H1 (cell line): Measurements from ENCODE around the gene RAD50. TPM values are rescaled to one million over a fixed set of nuclear protein-coding genes. Genes with fewer than 3 reads are reported as not detected.

Source experiments
- CTCF ChIA-PET: fragments of 300-600 bp; sonication (Branson Sonifier 250); formaldehyde crosslinking; loops from one replicate; lab custom pipeline; 2021; ENCODE audit not compliant: partially characterized antibody; lab: Charles Lee
- POLR2A ChIA-PET: fragments of 300-600 bp; sonication (Branson Sonifier 250); formaldehyde crosslinking; loops from one replicate; lab custom pipeline; 2021; ENCODE audit warnings: inconsistent platforms; ENCODE audit not compliant: partially characterized antibody; lab: Charles Lee
- DNase-seq, 2 experiments: peaks; one replicate each; pipeline versions ENCODE4 v3.0.0 to v3.0.0-alpha.2; 2010 to 2022; ENCODE audit warnings: low spot score in 2 of 2, low read depth in 1 of 2, mixed read lengths in 1 of 2
- FAIRE-seq: peaks from 2 replicates; lab custom pipeline; 2011; peaks lifted over from hg19 to GRCh38; lab: Jason Lieb, UNC
- H2AFZ ChIP-seq: 2 replicates; pipeline ENCODE4 v1.8.1; 2012; ENCODE audit warnings: low read length, inconsistent platforms
- H2AK5ac ChIP-seq: 2 replicates; pipeline ENCODE4 v1.6.1; 2013; ENCODE audit warnings: low read depth, low read length
- H2BK120ac ChIP-seq: replicated peaks from 2 replicates; pipeline ENCODE3; 2013; ENCODE audit warnings: low read depth, low read length, inconsistent platforms
- H2BK12ac ChIP-seq: 2 replicates; pipeline ENCODE4 v1.6.1; 2013; ENCODE audit warnings: low read depth, low read length
- H2BK15ac ChIP-seq: 2 replicates; pipeline ENCODE4 v1.6.1; 2013; ENCODE audit warnings: low read length
- H2BK20ac ChIP-seq: 2 replicates; pipeline ENCODE4 v1.6.1; 2013; ENCODE audit warnings: low read length
- H2BK5ac ChIP-seq: 2 replicates; pipeline ENCODE4 v1.6.1; 2013; ENCODE audit warnings: low read depth, low read length
- H3K14ac ChIP-seq: 2 replicates; pipeline ENCODE4 v1.6.1; 2013; ENCODE audit warnings: inconsistent platforms; ENCODE audit not compliant: insufficient read length
- H3K18ac ChIP-seq: 2 replicates; pipeline ENCODE4 v1.6.1; 2013; ENCODE audit warnings: low read length; ENCODE audit errors: extremely low read depth
- H3K23ac ChIP-seq: 2 replicates; pipeline ENCODE4 v1.6.1; 2013; ENCODE audit warnings: inconsistent platforms; ENCODE audit not compliant: insufficient read length
- H3K23me2 ChIP-seq: 2 replicates; pipeline ENCODE4 v1.6.1; 2013; ENCODE audit warnings: low read depth, low read length
- H3K27ac ChIP-seq: 2 replicates; pipeline ENCODE4 v1.6.1; 2011; ENCODE audit warnings: low read depth, low read length, inconsistent platforms
- H3K27me3 ChIP-seq, 4 experiments: replicated peaks in 1 of 4; 1 replicate in 1 of 4; 2 replicates in 3 of 4; pipeline versions ENCODE4 v1.6.1 to v1.8.1; 2011 to 2013; ENCODE audit warnings: low read length in 3 of 4, mild to moderate bottlenecking in 3 of 4, inconsistent platforms in 2 of 4, mixed read lengths in 2 of 4, moderate library complexity in 1 of 4; ENCODE audit not compliant: control insufficient read depth in 3 of 4, insufficient read depth in 3 of 4; ENCODE audit errors: extremely low read depth in 1 of 4
- H3K36me3 ChIP-seq, 4 experiments: 2 replicates each; pipeline versions ENCODE4 v1.6.1 to v1.8.1; 2011 to 2013; ENCODE audit warnings: mild to moderate bottlenecking in 4 of 4, low read length in 3 of 4, moderate library complexity in 2 of 4, control low read depth in 1 of 4, inconsistent platforms in 1 of 4; ENCODE audit not compliant: insufficient read depth in 4 of 4, control insufficient read depth in 2 of 4
- H3K4ac ChIP-seq: replicated peaks from 2 replicates; pipeline ENCODE3; 2013; ENCODE audit warnings: low read length, low read depth, mixed read lengths, inconsistent platforms; ENCODE audit not compliant: insufficient read length
- H3K4me1 ChIP-seq, 4 experiments: replicated peaks in 1 of 4; 1 replicate in 1 of 4; 2 replicates in 3 of 4; pipeline versions ENCODE4 v1.6.1 to v1.8.1; 2011 to 2013; ENCODE audit warnings: low read length in 3 of 4, inconsistent platforms in 2 of 4, mixed read lengths in 1 of 4; ENCODE audit not compliant: insufficient read depth in 4 of 4, control insufficient read depth in 3 of 4
- H3K4me2 ChIP-seq, 2 experiments: 2 replicates each; pipeline versions ENCODE4 v1.6.1 to v1.8.1; 2011 to 2013; ENCODE audit warnings: low read depth in 2 of 2, low read length in 2 of 2, control low read depth in 1 of 2, inconsistent platforms in 1 of 2, mild to moderate bottlenecking in 1 of 2; ENCODE audit not compliant: insufficient read depth in 1 of 2
- H3K4me3 ChIP-seq, 4 experiments: fragments of 200-600, 300-600 bp in 1 of 4; sonication (generic), shearing (Covaris generic), sonication (Bioruptor Twin) in 1 of 4; 2 replicates each; pipeline versions ENCODE4 v1.5.1 to v1.8.1; 2011 to 2016; ENCODE audit warnings: low read length in 4 of 4, low read depth in 3 of 4, control low read depth in 2 of 4, inconsistent platforms in 2 of 4, mild to moderate bottlenecking in 2 of 4, mixed read lengths in 1 of 4, moderate library complexity in 1 of 4; ENCODE audit not compliant: insufficient read depth in 2 of 4; ENCODE audit errors: extremely low read depth in 1 of 4
- H3K56ac ChIP-seq: replicated peaks from 2 replicates; pipeline ENCODE3; 2013; ENCODE audit warnings: low read depth, mild to moderate bottlenecking, mixed read lengths, low read length, inconsistent platforms; ENCODE audit not compliant: insufficient read length
- H3K79me1 ChIP-seq: 2 replicates; pipeline ENCODE4 v1.6.1; 2013; ENCODE audit warnings: low read depth, low read length, control low read depth
- H3K79me2 ChIP-seq, 2 experiments: 2 replicates each; pipeline versions ENCODE4 v1.6.1 to v1.8.1; 2012 to 2013; ENCODE audit warnings: low read length in 2 of 2, mild to moderate bottlenecking in 2 of 2, inconsistent platforms in 1 of 2; ENCODE audit not compliant: insufficient read depth in 2 of 2, control insufficient read depth in 1 of 2
- H3K9ac ChIP-seq, 4 experiments: replicated peaks in 1 of 4; 1 replicate in 1 of 4; 2 replicates in 3 of 4; pipeline versions ENCODE4 v1.6.1 to v1.8.1; 2011 to 2013; ENCODE audit warnings: low read depth in 3 of 4, low read length in 3 of 4, control low read depth in 2 of 4, mild to moderate bottlenecking in 2 of 4, moderate library complexity in 2 of 4, inconsistent platforms in 1 of 4; ENCODE audit errors: extremely low read depth in 1 of 4
- H3K9me3 ChIP-seq, 2 experiments: 2 replicates each; pipeline versions ENCODE4 v1.6.1 to v1.8.1; 2012 to 2013; ENCODE audit warnings: mild to moderate bottlenecking in 2 of 2, moderate library complexity in 2 of 2, control low read depth in 1 of 2, inconsistent platforms in 1 of 2, low read depth in 1 of 2, low read length in 1 of 2, mixed read lengths in 1 of 2; ENCODE audit not compliant: insufficient read depth in 2 of 2
- H4K20me1 ChIP-seq, 2 experiments: replicated peaks in 1 of 2; 2 replicates each; pipeline versions ENCODE3 to v1.8.1; 2011 to 2013; ENCODE audit warnings: inconsistent platforms in 2 of 2, low read length in 2 of 2, mild to moderate bottlenecking in 1 of 2; ENCODE audit not compliant: insufficient read depth in 2 of 2, control insufficient read depth in 1 of 2
- H4K5ac ChIP-seq: 2 replicates; pipeline ENCODE4 v1.6.1; 2013; ENCODE audit warnings: low read length, low read depth, mixed read lengths, inconsistent platforms; ENCODE audit not compliant: insufficient read length
- H4K8ac ChIP-seq: 2 replicates; pipeline ENCODE4 v1.8.0; 2013; ENCODE audit warnings: mild to moderate bottlenecking, moderate library complexity, low read length, inconsistent platforms; ENCODE audit not compliant: insufficient read depth; ENCODE audit errors: extremely low read depth
- H4K91ac ChIP-seq: replicated peaks from 2 replicates; pipeline ENCODE3; 2013; ENCODE audit warnings: low read length, mixed read lengths, inconsistent platforms; ENCODE audit not compliant: insufficient read length
- CHD1 ChIP-seq: IDR thresholded peaks from 2 replicates; pipeline ENCODE4 v1.6.1; 2012; ENCODE audit warnings: low read depth, low read length, improper control_type of control experiment
- SP4 ChIP-seq: IDR thresholded peaks from 2 replicates; pipeline ENCODE4 v1.6.1; 2012; ENCODE audit warnings: low read length, inconsistent platforms
- SRF ChIP-seq: IDR thresholded peaks from 2 replicates; pipeline ENCODE4 v1.6.1; 2011; ENCODE audit warnings: mild to moderate bottlenecking, low read depth, low read length, moderate library complexity
- TAF1 ChIP-seq: IDR thresholded peaks from 2 replicates; pipeline ENCODE4 v1.6.1; 2011; ENCODE audit warnings: mild to moderate bottlenecking, low read depth, low read length
- TEAD4 ChIP-seq: IDR thresholded peaks from 2 replicates; pipeline ENCODE4 v1.6.1; 2012; ENCODE audit warnings: low read depth, low read length, inconsistent platforms, mixed read lengths
- WGBS, 2 experiments: shearing (Covaris generic) in 1 of 2; methylation state at CpG; one replicate each; pipeline versions ENCODE4 v1.1.6 to v1.1.7; 2013 to 2015; ENCODE audit warnings: low lambda C conversion rate in 2 of 2, mixed read lengths in 2 of 2, inconsistent platforms in 1 of 2, low coverage in 1 of 2, missing lambda C conversion rate in 1 of 2; ENCODE audit not compliant: insufficient replicate concordance in 2 of 2, insufficient coverage in 1 of 2, insufficient read length in 1 of 2; ENCODE audit errors: extremely low coverage in 1 of 2, missing lambda C conversion rate in 1 of 2; 5-methylcytosine and 5-hydroxymethylcytosine counted together
- polyA plus RNA-seq, 7 experiments: library from polyadenylated mRNA; depleted of rRNA in 3 of 7; stranded (reverse) in 5 of 7; unstranded in 2 of 7; fragments of >200 nt in 5 of 7; fragments of 200-250 nt in 2 of 7; gene quantifications; 1 replicate in 5 of 7; 2 replicates in 1 of 7; 4 replicates in 1 of 7; pipeline versions ENCODE4 v1.2.1 to v1.2.3, GENCODE V29; 2011 to 2013; ENCODE audit warnings: missing spikeins in 2 of 7, mixed read lengths in 2 of 7
- total RNA-seq: library from RNA; stranded (reverse); fragmentation: NEBNext Ultra II Directional; extraction: Animal tissue kit (Norgen Biotek cat#: 25700); gene quantifications from 2 replicates; pipeline ENCODE4 v1.2.1, GENCODE V29; 2021
- TF ChIP-seq, protein P1 (sequence below): IDR thresholded peaks from 2 replicates; pipeline ENCODE4 v1.6.1; 2012; ENCODE audit warnings: low read length, inconsistent platforms

RAD50 gene
- total and polyA plus RNA-seq, 2 of the 8 experiments (the other 6 are each of a cell fraction or from before 2014, with no cell fraction given) = 10.1 to 39.4 TPM

DNA sequence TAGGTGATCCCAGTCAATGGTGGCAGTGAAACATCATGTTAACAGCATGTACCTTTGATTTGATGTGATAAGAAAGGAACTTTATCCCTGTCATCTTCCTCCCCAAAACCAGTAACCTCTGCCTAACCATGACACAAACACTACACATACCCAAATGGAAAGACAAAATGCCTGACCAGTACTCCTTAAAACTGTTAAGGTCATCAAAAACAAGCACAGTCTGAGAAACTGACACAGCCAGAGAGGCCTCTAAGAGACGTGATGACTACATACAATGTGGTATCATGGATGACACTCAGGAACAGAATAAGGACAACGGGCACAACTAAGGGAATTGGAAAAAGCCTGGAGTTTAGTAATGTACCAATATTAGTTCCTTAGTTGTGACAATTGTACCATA is 9.5 kb upstream of the RAD50 start:
- Histone ChIP-seq H3K23me2 (no peaks in the 10 kb centered on the region), H4K5ac (no peak overlapping the region), H3K9ac (no peak overlapping the region), H2AK5ac (no peak overlapping the region), H2BK12ac (no peak overlapping the region), H3K4me2 (no peak overlapping the region), H4K91ac (no peak overlapping the region), H2AFZ (no peak overlapping the region), H3K27me3 (no peaks in the 10 kb centered on the region; a peak in 1 of 7 replicates), H4K20me1 (no peaks in the 10 kb centered on the region), H3K36me3 (no peaks in the 10 kb centered on the region), H3K18ac (no peak overlapping the region), H3K23ac (no peak overlapping the region), H3K14ac (no peak overlapping the region), H2BK20ac (no peak overlapping the region), H3K4ac (no peak overlapping the region), H3K27ac (no peak overlapping the region), H3K56ac (no peak overlapping the region), H3K4me3 (no peak overlapping the region), H2BK120ac (no peak overlapping the region), H2BK15ac (no peak overlapping the region), H3K9me3 (no peaks in the 10 kb centered on the region), H2BK5ac (no peak overlapping the region), H3K4me1 (no peaks in the 10 kb centered on the region), H4K8ac (no peak overlapping the region), H3K79me1 (no peaks in the 10 kb centered on the region), H3K79me2 (no peaks in the 10 kb centered on the region)
- POLR2A ChIA-PET = no interaction called here
- CTCF ChIA-PET = interaction anchor here (0.6 to 3.6 kb wide), 3 partner anchors 20 to 364 kb away, joined by 3 to 27 read pairs (median 20); no protein-coding TSS in a partner anchor
- no peak for FAIRE-seq
- TF ChIP-seq SRF (no peak), TAF1 (no peak), CHD1 (no peak), SP4 (no peak), TEAD4 (no peak)
- TF ChIP-seq, protein P1, sequence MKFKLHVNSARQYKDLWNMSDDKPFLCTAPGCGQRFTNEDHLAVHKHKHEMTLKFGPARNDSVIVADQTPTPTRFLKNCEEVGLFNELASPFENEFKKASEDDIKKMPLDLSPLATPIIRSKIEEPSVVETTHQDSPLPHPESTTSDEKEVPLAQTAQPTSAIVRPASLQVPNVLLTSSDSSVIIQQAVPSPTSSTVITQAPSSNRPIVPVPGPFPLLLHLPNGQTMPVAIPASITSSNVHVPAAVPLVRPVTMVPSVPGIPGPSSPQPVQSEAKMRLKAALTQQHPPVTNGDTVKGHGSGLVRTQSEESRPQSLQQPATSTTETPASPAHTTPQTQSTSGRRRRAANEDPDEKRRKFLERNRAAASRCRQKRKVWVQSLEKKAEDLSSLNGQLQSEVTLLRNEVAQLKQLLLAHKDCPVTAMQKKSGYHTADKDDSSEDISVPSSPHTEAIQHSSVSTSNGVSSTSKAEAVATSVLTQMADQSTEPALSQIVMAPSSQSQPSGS = no peak
- 85% methylated on average over 2 of the region's 2 CpGs; no CpG with 5 or more reads in 1 of the 2 experiments for WGBS, 2 experiments
- DNase-seq = no peak
